Osteocyte (in vitro differentiated cells): Measurements from ENCODE around the gene VPS37D. TPM values are rescaled to one million over a fixed set of nuclear protein-coding genes. Genes with fewer than 3 reads are reported as not detected.

Experiments used
- DNase-seq: peaks from one replicate; pipeline ENCODE4 v3.0.0; 2021; ENCODE audit warnings: mixed read lengths; ENCODE audit not compliant: unreplicated experiment; ENCODE audit errors: extremely low spot score
- H3K27ac Mint-ChIP-seq: one replicate; pipeline ENCODE4 v1.8.0; 2021; ENCODE audit warnings: mild to moderate bottlenecking, mixed read lengths; ENCODE audit not compliant: unreplicated experiment
- H3K27me3 Mint-ChIP-seq: one replicate; pipeline ENCODE4 v1.8.0; 2021; ENCODE audit warnings: mixed read lengths; ENCODE audit not compliant: unreplicated experiment
- H3K36me3 Mint-ChIP-seq: one replicate; pipeline ENCODE4 v1.8.0; 2021; ENCODE audit warnings: mixed read lengths; ENCODE audit not compliant: unreplicated experiment
- H3K4me1 Mint-ChIP-seq: one replicate; pipeline ENCODE4 v1.8.0; 2021; ENCODE audit warnings: mixed read lengths; ENCODE audit not compliant: unreplicated experiment
- H3K4me3 Mint-ChIP-seq: one replicate; pipeline ENCODE4 v1.8.0; 2021; ENCODE audit warnings: mild to moderate bottlenecking, moderate library complexity, mixed read lengths; ENCODE audit not compliant: unreplicated experiment
- H3K9me3 Mint-ChIP-seq: one replicate; pipeline ENCODE4 v1.8.0; 2021; ENCODE audit warnings: mixed read lengths; ENCODE audit not compliant: unreplicated experiment
- total RNA-seq: library from RNA; stranded (reverse); gene quantifications from 2 replicates; pipeline ENCODE4 v1.2.1, GENCODE V29; 2021
- TF ChIP-seq, protein P1 (sequence below): fragments of 200-600 bp; sonication (generic); IDR thresholded peaks from 2 replicates; pipeline ENCODE4 v1.5.0; 2021; ENCODE audit warnings: antibody characterized with exemption, mild to moderate bottlenecking, moderate library complexity

The VPS37D gene
- total RNA-seq, 1 donor from 2014 or later = 5.0 TPM

GRCh38 chr7:73622909-73623797 is 44.5 kb upstream of the VPS37D start:
- peaks cover 10% of the 10 kb centered on the region for H3K4me1 Mint-ChIP-seq
- TF ChIP-seq, protein P1, sequence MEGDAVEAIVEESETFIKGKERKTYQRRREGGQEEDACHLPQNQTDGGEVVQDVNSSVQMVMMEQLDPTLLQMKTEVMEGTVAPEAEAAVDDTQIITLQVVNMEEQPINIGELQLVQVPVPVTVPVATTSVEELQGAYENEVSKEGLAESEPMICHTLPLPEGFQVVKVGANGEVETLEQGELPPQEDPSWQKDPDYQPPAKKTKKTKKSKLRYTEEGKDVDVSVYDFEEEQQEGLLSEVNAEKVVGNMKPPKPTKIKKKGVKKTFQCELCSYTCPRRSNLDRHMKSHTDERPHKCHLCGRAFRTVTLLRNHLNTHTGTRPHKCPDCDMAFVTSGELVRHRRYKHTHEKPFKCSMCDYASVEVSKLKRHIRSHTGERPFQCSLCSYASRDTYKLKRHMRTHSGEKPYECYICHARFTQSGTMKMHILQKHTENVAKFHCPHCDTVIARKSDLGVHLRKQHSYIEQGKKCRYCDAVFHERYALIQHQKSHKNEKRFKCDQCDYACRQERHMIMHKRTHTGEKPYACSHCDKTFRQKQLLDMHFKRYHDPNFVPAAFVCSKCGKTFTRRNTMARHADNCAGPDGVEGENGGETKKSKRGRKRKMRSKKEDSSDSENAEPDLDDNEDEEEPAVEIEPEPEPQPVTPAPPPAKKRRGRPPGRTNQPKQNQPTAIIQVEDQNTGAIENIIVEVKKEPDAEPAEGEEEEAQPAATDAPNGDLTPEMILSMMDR = no peak
- no peak overlapping the region for H3K27ac Mint-ChIP-seq
- peaks cover 38% of the 10 kb centered on the region for H3K27me3 Mint-ChIP-seq
- H3K36me3 Mint-ChIP-seq = no peaks in the 10 kb centered on the region
- no peaks in the 10 kb centered on the region for H3K9me3 Mint-ChIP-seq
- no peak for DNase-seq
- peak overlapping the region; percentile 55 for H3K4me3 Mint-ChIP-seq

GRCh38 chr7:73623798-73624668 is 43.6 kb upstream of the VPS37D start, which contains the start of gene MLXIPL:
Gene MLXIPL (minus strand): TSS chr7:73624522. CDS start chr7:73624492, 30 bp downstream.
- Mint-ChIP-seq H3K27me3 (peaks cover 46% of the 10 kb centered on the region), H3K4me3 (peak within 1 kb of the TSS; percentile 55), H3K27ac (no peak within 1 kb of the TSS), H3K9me3 (no peaks in the 10 kb centered on the region), H3K4me1 (peaks cover 10% of the 10 kb centered on the region), H3K36me3 (no peaks in the 10 kb centered on the region)
- TF ChIP-seq, protein P1 = no peak
- peak; percentile 87 for DNase-seq

- peak overlapping the region; percentile 10 for H3K4me3 Mint-ChIP-seq
- H3K27me3 Mint-ChIP-seq = peaks cover 49% of the 10 kb centered on the region
- peaks cover 10% of the 10 kb centered on the region for H3K4me1 Mint-ChIP-seq
- TF ChIP-seq, protein P1 = no peak
- H3K9me3 Mint-ChIP-seq = no peaks in the 10 kb centered on the region
- DNase-seq = no peak
- H3K27ac Mint-ChIP-seq = no peak overlapping the region
- no peaks in the 10 kb centered on the region for H3K36me3 Mint-ChIP-seq
Observed at GRCh38 chr7:73624669-73625001, 43.0 kb upstream of the VPS37D start.

GRCh38 chr7:73625276-73625675 is 42.4 kb upstream of the VPS37D start:
- TF ChIP-seq, protein P1 = no peak
- peaks cover 10% of the 10 kb centered on the region for H3K4me1 Mint-ChIP-seq
- no peak for DNase-seq
- H3K9me3 Mint-ChIP-seq = no peaks in the 10 kb centered on the region
- H3K4me3 Mint-ChIP-seq = no peak overlapping the region
- H3K27ac Mint-ChIP-seq = no peak overlapping the region
- no peaks in the 10 kb centered on the region for H3K36me3 Mint-ChIP-seq
- H3K27me3 Mint-ChIP-seq = peaks cover 49% of the 10 kb centered on the region

GRCh38 chr7:73626814-73627213 is 40.8 kb upstream of the VPS37D start:
- no peaks in the 10 kb centered on the region for H3K9me3 Mint-ChIP-seq
- DNase-seq = no peak
- TF ChIP-seq, protein P1 = no peak
- peaks cover 10% of the 10 kb centered on the region for H3K4me1 Mint-ChIP-seq
- no peak overlapping the region for H3K4me3 Mint-ChIP-seq
- H3K27ac Mint-ChIP-seq = no peak overlapping the region
- H3K27me3 Mint-ChIP-seq = peaks cover 47% of the 10 kb centered on the region
- H3K36me3 Mint-ChIP-seq = no peaks in the 10 kb centered on the region
